Activated T-cell treated with anti-CD3 and anti-CD28 coated beads, Interleukin-2, amount 50 U/mL, for 24 hours (primary cell): Measurements from ENCODE around the gene FAM227A.
"Not testable (repeated sequence)": the region's sequence is repeated elsewhere in the genome, so short reads cannot be mapped to it uniquely, and the experiment has no call there.

Experiments used
- DNase-seq: peaks from one replicate; pipeline ENCODE4 v3.0.0-alpha.2; 2020
- H3K27ac Mint-ChIP-seq: 2 replicates; pipeline ENCODE4 v1.8.0; 2020; ENCODE audit warnings: mild to moderate bottlenecking, mixed read lengths
- H3K27me3 Mint-ChIP-seq: 2 replicates; pipeline ENCODE4 v1.8.0; 2020; ENCODE audit warnings: mixed read lengths
- H3K36me3 Mint-ChIP-seq: 2 replicates; pipeline ENCODE4 v1.8.0; 2020; ENCODE audit warnings: low read depth, mixed read lengths
- H3K4me1 Mint-ChIP-seq: 2 replicates; pipeline ENCODE4 v1.8.0; 2020; ENCODE audit warnings: low read depth, mixed read lengths
- H3K4me3 Mint-ChIP-seq: 2 replicates; pipeline ENCODE4 v1.8.0; 2020; ENCODE audit warnings: mild to moderate bottlenecking, moderate library complexity, mixed read lengths
- H3K9me3 Mint-ChIP-seq: 2 replicates; pipeline ENCODE4 v1.8.0; 2020; ENCODE audit warnings: mixed read lengths

The FAM227A gene

GRCh38 chr22:38608992-38609750 is 47.0 kb downstream of the FAM227A start:
- Mint-ChIP-seq H3K27ac (no peak overlapping the region), H3K4me3 (no peak overlapping the region), H3K27me3 (no peaks in the 10 kb centered on the region), H3K4me1 (peaks cover 3% of the 10 kb centered on the region), H3K36me3 (no peaks in the 10 kb centered on the region), H3K9me3 (no peaks in the 10 kb centered on the region)
- DNase-seq = no peak

- Mint-ChIP-seq H3K4me1 (no peaks in the 10 kb centered on the region), H3K9me3 (no peaks in the 10 kb centered on the region), H3K27me3 (no peaks in the 10 kb centered on the region), H3K4me3 (no peak overlapping the region), H3K27ac (no peak overlapping the region), H3K36me3 (no peaks in the 10 kb centered on the region)
- no peak for DNase-seq
Observed at GRCh38 chr22:38607680-38608079, 48.5 kb downstream of the FAM227A start.

GRCh38 chr22:38602166-38602565 is 54.0 kb downstream of the FAM227A start:
- Mint-ChIP-seq H3K9me3 (no peaks in the 10 kb centered on the region), H3K27ac (no peak overlapping the region), H3K4me3 (no peak overlapping the region), H3K27me3 (no peaks in the 10 kb centered on the region), H3K4me1 (no peaks in the 10 kb centered on the region), H3K36me3 (no peaks in the 10 kb centered on the region)
- DNase-seq = no peak

DNA sequence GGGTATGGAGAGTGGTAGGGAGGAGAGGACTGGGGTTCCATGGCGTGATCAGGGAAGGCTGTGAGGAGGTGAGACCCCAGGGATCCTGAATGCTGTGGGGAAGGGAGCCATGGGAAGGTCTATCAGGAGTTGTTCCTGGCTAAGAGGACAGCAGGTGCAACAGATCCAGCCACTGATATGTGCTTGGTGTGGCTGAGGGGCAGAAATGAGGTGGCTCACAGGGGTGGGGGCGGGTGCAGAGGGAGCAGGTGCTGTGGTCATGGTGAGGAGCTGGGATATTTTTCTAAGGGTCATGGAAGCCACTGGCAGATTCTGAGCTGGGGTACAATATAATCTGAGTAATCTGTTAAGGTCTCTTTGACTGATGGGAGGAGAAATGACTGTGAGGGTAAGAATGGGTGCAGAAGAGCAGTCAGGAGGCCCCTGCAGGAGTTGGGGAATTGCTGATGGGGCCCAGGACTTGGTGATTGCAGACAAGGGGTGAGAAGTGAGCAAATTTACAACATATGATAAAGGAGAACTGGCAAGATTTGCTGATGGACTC is 54.9 kb downstream of the FAM227A start:
- H3K4me3 Mint-ChIP-seq = no peak overlapping the region
- H3K9me3 Mint-ChIP-seq = no peaks in the 10 kb centered on the region
- no peak for DNase-seq
- H3K27me3 Mint-ChIP-seq = no peaks in the 10 kb centered on the region
- no peak overlapping the region for H3K27ac Mint-ChIP-seq
- no peaks in the 10 kb centered on the region for H3K36me3 Mint-ChIP-seq
- no peaks in the 10 kb centered on the region for H3K4me1 Mint-ChIP-seq

DNA sequence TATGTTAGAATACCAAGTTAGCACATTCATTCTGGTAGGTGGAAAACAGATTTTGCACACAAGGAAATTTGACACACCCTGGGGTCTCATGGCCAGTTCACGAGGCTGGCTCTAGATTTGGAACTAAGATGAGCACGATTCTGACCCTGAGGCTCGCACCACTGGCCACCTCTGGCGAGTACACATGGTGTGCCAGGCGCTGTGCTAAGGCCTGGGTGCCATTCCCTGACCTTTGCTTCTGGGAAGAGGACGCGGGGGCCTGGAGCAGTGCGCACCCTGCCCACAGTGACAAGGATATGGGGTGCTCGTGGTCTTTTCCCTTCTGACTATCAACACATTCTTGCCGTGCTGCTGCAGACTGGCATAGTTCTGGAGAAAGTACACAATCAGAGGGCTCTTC is 56.7 kb downstream of the FAM227A start:
- Mint-ChIP-seq H3K9me3 (no peaks in the 10 kb centered on the region), H3K4me1 (no peaks in the 10 kb centered on the region), H3K36me3 (no peaks in the 10 kb centered on the region), H3K27ac (no peak overlapping the region), H3K27me3 (peaks cover 6% of the 10 kb centered on the region), H3K4me3 (no peak overlapping the region)
- no peak for DNase-seq

DNA sequence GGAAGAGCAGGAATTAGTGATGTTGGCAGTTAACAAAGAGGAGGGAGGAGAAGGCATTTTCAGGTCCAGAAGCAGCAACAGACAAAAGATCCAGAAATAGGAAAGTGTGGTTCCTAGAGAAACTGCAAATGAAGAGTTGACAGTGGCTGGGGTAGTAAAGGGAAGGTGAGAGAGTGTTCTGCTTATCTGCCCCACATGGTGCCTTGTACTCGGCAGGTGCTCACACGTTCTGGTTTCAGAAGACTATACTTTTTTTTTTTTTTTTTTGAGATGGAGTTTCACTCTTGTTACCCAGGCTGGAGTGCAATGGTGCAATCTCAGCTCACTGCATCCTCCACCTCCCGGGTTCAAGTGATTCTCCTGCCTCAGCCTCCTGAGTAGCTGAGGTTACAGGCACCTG is 73.3 kb downstream of the FAM227A start:
- H3K27ac Mint-ChIP-seq, H3K36me3 Mint-ChIP-seq, H3K9me3 Mint-ChIP-seq: not testable (repeated sequence)

DNA sequence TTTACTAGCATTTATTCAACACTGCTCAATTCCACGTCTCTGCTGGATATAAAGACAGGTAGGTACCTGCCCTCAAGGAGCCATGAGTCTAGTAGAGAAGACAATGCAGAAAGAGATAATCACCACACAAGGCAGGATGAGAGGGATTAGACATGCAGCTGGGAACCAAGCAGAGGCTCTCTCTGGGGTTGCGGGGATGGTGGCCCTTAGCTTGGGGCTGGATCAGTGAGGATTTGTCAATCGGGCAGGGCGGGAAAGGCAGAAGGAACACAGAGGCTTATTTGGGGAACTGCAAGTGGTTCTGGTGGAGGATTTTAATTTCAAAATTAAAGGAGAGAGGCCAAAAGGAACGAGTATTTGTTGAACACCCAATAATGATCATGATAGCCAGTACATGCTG is 77.7 kb downstream of the FAM227A start:
- no peaks in the 10 kb centered on the region for H3K27me3 Mint-ChIP-seq
- H3K27ac Mint-ChIP-seq = no peak overlapping the region
- no peak overlapping the region for H3K4me3 Mint-ChIP-seq
- DNase-seq = no peak
- H3K9me3 Mint-ChIP-seq = no peaks in the 10 kb centered on the region
- no peaks in the 10 kb centered on the region for H3K36me3 Mint-ChIP-seq
- H3K4me1 Mint-ChIP-seq = no peaks in the 10 kb centered on the region

More for the DNA sequence above, 73.3 kb downstream of the FAM227A start:
- H3K4me3 Mint-ChIP-seq, H3K4me1 Mint-ChIP-seq, DNase-seq, H3K27me3 Mint-ChIP-seq: not testable (repeated sequence)

GRCh38 chr22:38572065-38572464 is 84.1 kb downstream of the FAM227A start:
- H3K36me3 Mint-ChIP-seq = peaks cover 7% of the 10 kb centered on the region
- no peaks in the 10 kb centered on the region for H3K9me3 Mint-ChIP-seq
- H3K27me3 Mint-ChIP-seq = no peaks in the 10 kb centered on the region
- no peak overlapping the region for H3K27ac Mint-ChIP-seq
- no peak overlapping the region for H3K4me3 Mint-ChIP-seq
- no peak for DNase-seq
- peaks cover 25% of the 10 kb centered on the region for H3K4me1 Mint-ChIP-seq

- no peaks in the 10 kb centered on the region for H3K27me3 Mint-ChIP-seq
- no peaks in the 10 kb centered on the region for H3K9me3 Mint-ChIP-seq
- no peak for DNase-seq
- peak overlapping the region; percentile 85 for H3K4me3 Mint-ChIP-seq
- H3K4me1 Mint-ChIP-seq = peaks cover 25% of the 10 kb centered on the region
- H3K27ac Mint-ChIP-seq = peak overlapping the region; percentile 94
- H3K36me3 Mint-ChIP-seq = peaks cover 7% of the 10 kb centered on the region
Observed at GRCh38 chr22:38570779-38571364, 85.3 kb downstream of the FAM227A start.

DNA sequence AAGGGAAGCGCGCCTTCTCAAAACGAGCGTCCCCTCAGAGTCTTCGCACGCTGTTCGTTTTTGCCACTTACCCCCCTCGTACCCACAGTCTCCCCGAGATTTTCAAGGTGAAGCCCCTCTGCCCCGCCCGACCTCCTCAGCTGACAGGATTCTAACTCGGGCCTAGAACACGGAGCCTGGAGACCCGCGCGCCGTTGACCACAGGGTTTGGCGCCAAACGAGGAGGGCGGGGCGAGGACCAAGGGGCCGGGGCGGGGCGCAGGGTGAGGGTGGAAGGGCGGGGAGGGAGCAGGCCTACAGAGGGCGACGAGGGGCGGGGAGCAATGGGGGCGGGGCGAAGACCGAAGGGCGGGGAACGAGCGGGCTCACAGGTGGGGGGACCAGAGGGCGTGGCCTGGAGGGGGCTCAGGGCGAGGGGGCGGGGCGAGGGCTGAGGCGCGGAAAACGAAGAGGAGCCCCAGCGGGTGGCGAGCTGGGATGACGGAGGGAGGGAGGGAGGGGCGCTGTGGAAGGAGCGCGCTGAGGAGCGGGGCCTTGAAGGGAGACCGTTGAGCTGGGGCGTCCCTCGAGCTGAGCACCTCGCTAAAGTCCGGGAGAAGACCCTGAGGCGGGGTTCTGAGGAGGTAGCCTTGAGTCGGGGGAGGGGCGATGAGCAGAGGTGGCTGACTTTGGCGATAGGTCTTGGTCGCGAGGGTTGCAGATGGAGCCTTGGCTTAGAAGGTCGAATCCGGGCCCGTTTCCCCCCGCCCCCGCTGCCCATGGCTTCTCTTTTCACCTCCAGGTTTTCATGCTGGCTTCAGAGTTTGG is 86.0 kb downstream of the FAM227A start, which contains the start of gene DMC1:
Gene DMC1, minus strand, starts transcription at position 212 of the 807 bp plus-strand sequence. CDS start 1,927 bp downstream, outside the sequence.
- no peaks in the 10 kb centered on the region for H3K9me3 Mint-ChIP-seq
- DNase-seq = peak; percentile 97

DNA sequence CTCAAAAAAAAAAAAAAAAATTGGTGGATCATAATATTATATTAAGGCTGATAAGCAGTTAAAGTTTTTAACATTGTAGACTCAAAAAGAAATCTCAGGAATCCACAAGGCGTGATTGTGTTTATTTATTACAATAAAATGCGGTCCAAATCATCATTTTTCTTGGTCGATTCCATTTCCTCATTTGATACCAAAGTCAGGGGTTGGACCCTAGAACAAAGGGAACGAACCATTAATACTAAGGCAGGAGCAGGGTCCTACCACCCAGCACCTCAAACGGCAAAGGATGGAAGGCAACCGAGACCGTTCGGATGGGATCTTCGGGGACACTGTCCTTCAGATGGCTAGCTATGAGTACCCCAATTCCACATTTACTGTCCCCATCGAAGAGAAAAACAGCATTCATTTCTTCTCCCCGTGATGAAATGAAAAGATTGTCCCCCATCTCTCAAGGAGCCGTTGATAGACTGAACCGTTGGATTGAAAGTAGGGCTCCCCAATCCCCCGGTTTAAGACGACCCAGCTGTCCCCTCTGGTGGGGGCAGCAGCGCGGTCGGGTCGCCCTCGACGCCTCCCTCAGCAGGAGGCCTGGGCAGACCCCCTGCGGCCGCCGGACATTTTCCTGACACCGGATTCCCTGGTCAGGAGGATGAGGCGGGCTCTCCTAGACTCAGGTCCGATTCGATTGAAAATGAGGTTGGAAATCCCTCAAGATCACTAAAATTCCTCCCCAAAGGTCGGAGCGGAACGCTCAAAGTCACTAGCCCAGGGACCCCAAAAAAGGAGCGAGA is 86.8 kb downstream of the FAM227A start:
- peak overlapping the region; percentile 85 for H3K4me3 Mint-ChIP-seq
- H3K36me3 Mint-ChIP-seq = peaks cover 7% of the 10 kb centered on the region
- H3K27me3 Mint-ChIP-seq = no peaks in the 10 kb centered on the region
- DNase-seq = no peak
- peak overlapping the region; percentile 98 for H3K27ac Mint-ChIP-seq
- H3K9me3 Mint-ChIP-seq = no peaks in the 10 kb centered on the region
- H3K4me1 Mint-ChIP-seq = peaks cover 25% of the 10 kb centered on the region

More for the DNA sequence above, 86.0 kb downstream of the FAM227A start, which contains the start of gene DMC1:
- H3K27ac Mint-ChIP-seq = peak within 1 kb of the TSS; percentile 98
- peaks cover 25% of the 10 kb centered on the region for H3K4me1 Mint-ChIP-seq
- H3K36me3 Mint-ChIP-seq = peaks cover 7% of the 10 kb centered on the region
- peak within 1 kb of the TSS; percentile 85 for H3K4me3 Mint-ChIP-seq
- H3K27me3 Mint-ChIP-seq = no peaks in the 10 kb centered on the region

- peaks cover 21% of the 10 kb centered on the region for H3K4me1 Mint-ChIP-seq
- peaks cover 7% of the 10 kb centered on the region for H3K36me3 Mint-ChIP-seq
- H3K9me3 Mint-ChIP-seq = no peaks in the 10 kb centered on the region
- H3K4me3 Mint-ChIP-seq = peak overlapping the region; percentile 2
- DNase-seq = no peak
- H3K27me3 Mint-ChIP-seq = no peaks in the 10 kb centered on the region
- H3K27ac Mint-ChIP-seq = no peak overlapping the region
Observed at GRCh38 chr22:38567531-38568285, 88.5 kb downstream of the FAM227A start.

DNA sequence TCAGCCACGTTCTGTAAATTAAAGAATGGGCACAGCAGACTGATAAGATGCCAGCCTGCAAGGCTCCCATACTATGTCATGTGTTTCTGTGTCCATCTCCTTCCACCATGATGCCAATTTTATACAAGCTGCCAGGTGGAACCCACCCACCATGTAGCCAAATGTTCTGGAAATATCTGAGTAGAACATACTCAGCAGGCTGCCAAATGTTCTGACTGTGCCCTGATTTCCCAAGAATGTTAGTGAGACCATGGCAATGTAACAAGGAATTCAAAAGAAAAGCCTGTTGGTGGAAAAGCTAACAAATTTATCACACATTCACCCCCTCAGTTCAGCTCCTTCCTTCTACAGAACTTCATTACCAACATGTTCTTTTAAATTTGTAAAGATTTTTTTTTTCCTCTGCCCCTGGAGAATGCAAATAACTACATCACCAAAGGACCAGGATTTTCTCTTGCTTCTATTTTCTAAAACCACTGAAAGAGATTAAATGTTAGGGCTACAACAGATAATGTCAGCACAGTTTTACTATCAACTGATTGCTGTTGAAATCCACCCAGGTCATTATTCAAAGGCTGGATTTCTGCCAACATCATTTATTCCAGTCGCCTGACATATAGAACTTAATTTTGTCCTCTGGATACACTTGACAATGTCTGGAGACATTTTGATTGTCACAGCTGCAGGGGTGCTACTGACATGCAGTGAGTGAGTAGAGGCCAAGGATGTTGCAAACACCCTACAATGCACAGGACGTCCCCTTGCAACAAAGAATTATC is 89.3 kb downstream of the FAM227A start:
- no peak overlapping the region for H3K4me3 Mint-ChIP-seq
- no peaks in the 10 kb centered on the region for H3K9me3 Mint-ChIP-seq
- peaks cover 7% of the 10 kb centered on the region for H3K36me3 Mint-ChIP-seq
- no peaks in the 10 kb centered on the region for H3K27me3 Mint-ChIP-seq
- H3K4me1 Mint-ChIP-seq = peaks cover 21% of the 10 kb centered on the region
- no peak overlapping the region for H3K27ac Mint-ChIP-seq
- no peak for DNase-seq
